ENCODE data around the gene EMP3. TPM values are rescaled to one million over a fixed set of nuclear protein-coding genes. Genes with fewer than 3 reads are reported as not detected.

EMP3 gene
- total RNA-seq, 2 experiments from 2014 or later, result 21.1 to 33.8 TPM

DNA sequence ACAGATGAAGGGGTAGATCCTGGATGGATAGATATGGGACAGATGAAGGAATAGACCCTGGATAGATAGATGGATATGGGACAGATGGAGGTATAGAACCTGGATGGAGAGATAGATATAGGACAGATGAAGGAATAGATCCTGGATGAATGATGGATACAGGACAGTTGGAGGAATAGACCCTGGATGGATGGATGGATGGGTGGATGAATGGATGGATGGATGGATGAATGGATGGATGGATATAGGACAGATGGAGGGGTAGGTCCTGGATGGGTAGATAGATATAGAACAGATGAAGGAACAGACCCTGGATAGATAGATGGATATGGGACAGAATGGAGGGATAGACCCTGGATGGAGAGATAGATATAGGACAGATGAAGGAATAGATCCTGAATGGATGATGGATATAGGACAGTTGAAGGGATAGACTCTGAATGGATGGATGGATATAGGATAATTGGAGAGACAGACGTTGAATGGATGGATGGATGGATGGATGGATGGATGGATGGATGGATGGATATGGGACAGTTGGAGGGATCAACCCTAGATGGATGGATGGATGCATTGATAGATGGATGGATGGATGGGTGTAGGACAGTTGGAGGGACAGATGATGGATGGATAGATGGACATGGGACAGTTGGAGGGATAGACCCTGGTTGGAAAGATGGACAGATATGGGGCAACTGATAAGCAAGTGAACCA is 23.3 kb upstream of the EMP3 start:
- no peak for DNase-seq (ENCODE audit: low spot score)
- no peak overlapping the region for H3K4me3 ChIP-seq (ENCODE audit: low read depth, low read length, poor library complexity, severe bottlenecking)
- H3K9me3 ChIP-seq (ENCODE audit: low read length), result no peaks in the 10 kb centered on the region
- no peaks in the 10 kb centered on the region for H4K20me1 ChIP-seq (ENCODE audit: insufficient read depth, low read length)
- intact Hi-C loops (cut with micrococcal nuclease; ENCODE audit: unreplicated experiment), result no loop called here
- H2AFZ ChIP-seq (ENCODE audit: low read length), result no peak overlapping the region
- H3K9me2 ChIP-seq (ENCODE audit: insufficient read depth, low read length), result no peaks in the 10 kb centered on the region
- TF ChIP-seq EZH2phosphoT487 (IDR thresholded peaks at IDR 0.05; ENCODE audit: borderline replicate concordance, low read depth, low read length) (no peak), CTCF (conservative IDR thresholded peaks at IDR 0.05; ENCODE audit: low read length) (no peak)
- ChIA-PET CTCF (ENCODE audit: unreplicated experiment) (no interaction called here), POLR2A (no interaction called here)
- no peaks in the 10 kb centered on the region for H3K79me2 ChIP-seq (ENCODE audit: insufficient read depth, low read depth, low read length)
- BruUV-seq (replicated peaks), result no TSS peak
- no peaks in the 10 kb centered on the region for H3K4me1 ChIP-seq (ENCODE audit: insufficient read depth, low read length, poor library complexity, severe bottlenecking)
- H3K27ac ChIP-seq (ENCODE audit: low read depth, low read length, poor library complexity, severe bottlenecking), result no peak overlapping the region
- no peak overlapping the region for H3K4me2 ChIP-seq (ENCODE audit: low read length)
- H3K36me3 ChIP-seq (ENCODE audit: insufficient read depth, low read length), result no peaks in the 10 kb centered on the region

GRCh38 chr19:48302600-48302959 is 22.8 kb upstream of the EMP3 start:
- H3K4me2 ChIP-seq (ENCODE audit: low read length), result no peak overlapping the region
- H3K9me3 ChIP-seq (ENCODE audit: low read length), result no peaks in the 10 kb centered on the region
- H3K79me2 ChIP-seq (ENCODE audit: insufficient read depth, low read depth, low read length), result no peaks in the 10 kb centered on the region
- no peaks in the 10 kb centered on the region for H4K20me1 ChIP-seq (ENCODE audit: insufficient read depth, low read length)
- H3K27ac ChIP-seq (ENCODE audit: low read depth, low read length, poor library complexity, severe bottlenecking), result no peak overlapping the region
- DNase-seq (ENCODE audit: low spot score), result no peak
- H3K9me2 ChIP-seq (ENCODE audit: insufficient read depth, low read length), result no peaks in the 10 kb centered on the region
- ChIA-PET CTCF (ENCODE audit: unreplicated experiment) (no interaction called here), POLR2A (no interaction called here)
- no peaks in the 10 kb centered on the region for H3K36me3 ChIP-seq (ENCODE audit: insufficient read depth, low read length)
- no peak overlapping the region for H2AFZ ChIP-seq (ENCODE audit: low read length)
- intact Hi-C loops (cut with micrococcal nuclease; ENCODE audit: unreplicated experiment), result no loop called here
- H3K4me1 ChIP-seq (ENCODE audit: insufficient read depth, low read length, poor library complexity, severe bottlenecking), result no peaks in the 10 kb centered on the region
- no peak overlapping the region for H3K4me3 ChIP-seq (ENCODE audit: low read depth, low read length, poor library complexity, severe bottlenecking)
- no peak for TF ChIP-seq CTCF (conservative IDR thresholded peaks at IDR 0.05; ENCODE audit: low read length)
- no peak for TF ChIP-seq EZH2phosphoT487 (IDR thresholded peaks at IDR 0.05; ENCODE audit: borderline replicate concordance, low read depth, low read length)
- BruUV-seq (replicated peaks), result no TSS peak

GRCh38 chr19:48303367-48303766 is 22.0 kb upstream of the EMP3 start:
- no peak for DNase-seq (ENCODE audit: low spot score)
- POLR2A ChIA-PET, result no interaction called here
- TF ChIP-seq CTCF (conservative IDR thresholded peaks at IDR 0.05; ENCODE audit: low read length) (no peak), EZH2phosphoT487 (IDR thresholded peaks at IDR 0.05; ENCODE audit: borderline replicate concordance, low read depth, low read length) (no peak)
- no peak overlapping the region for H3K4me2 ChIP-seq (ENCODE audit: low read length)
- peaks cover 1% of the 10 kb centered on the region for H3K4me1 ChIP-seq (ENCODE audit: insufficient read depth, low read length, poor library complexity, severe bottlenecking)
- H3K27ac ChIP-seq (ENCODE audit: low read depth, low read length, poor library complexity, severe bottlenecking), result no peak overlapping the region
- no peaks in the 10 kb centered on the region for H3K79me2 ChIP-seq (ENCODE audit: insufficient read depth, low read depth, low read length)
- CTCF ChIA-PET (ENCODE audit: unreplicated experiment), result no interaction called here
- no peaks in the 10 kb centered on the region for H3K9me3 ChIP-seq (ENCODE audit: low read length)
- H3K4me3 ChIP-seq (ENCODE audit: low read depth, low read length, poor library complexity, severe bottlenecking), result no peak overlapping the region
- H3K36me3 ChIP-seq (ENCODE audit: insufficient read depth, low read length), result no peaks in the 10 kb centered on the region
- no peaks in the 10 kb centered on the region for H4K20me1 ChIP-seq (ENCODE audit: insufficient read depth, low read length)
- BruUV-seq (replicated peaks), result no TSS peak
- no peaks in the 10 kb centered on the region for H3K9me2 ChIP-seq (ENCODE audit: insufficient read depth, low read length)
- intact Hi-C loops (cut with micrococcal nuclease; ENCODE audit: unreplicated experiment), result no loop called here
- no peak overlapping the region for H2AFZ ChIP-seq (ENCODE audit: low read length)
